Thoracic aorta (tissue), 2 donors: Measurements from ENCODE around the gene UBAC2. TPM values are rescaled to one million over a fixed set of nuclear protein-coding genes. Genes with fewer than 3 reads are reported as not detected.

ENCODE experiments used
- ATAC-seq: fragments of 150-250 bp; one replicate; pipeline ENCODE4 v1.8.0; 2017; ENCODE audit warnings: low read depth; ENCODE audit not compliant: insufficient number of reproducible peaks, low FRiP score
- DNase-seq: peaks from one replicate; pipeline ENCODE4 v3.0.0-alpha.2; 2020; ENCODE audit warnings: low spot score
- H3K27ac ChIP-seq, 2 donors: fragments of 200-600 bp; sonication (generic); 1 replicate in 1 of 2; 2 replicates in 1 of 2; pipeline ENCODE4 v1.5.1; 2016; ENCODE audit warnings: mild to moderate bottlenecking in 2 of 2, moderate library complexity in 2 of 2
- H3K27me3 ChIP-seq: fragments of 200-600 bp; sonication (generic); replicated peaks from 2 replicates; pipeline ENCODE4 v1.6.0; 2016; ENCODE audit warnings: mild to moderate bottlenecking; ENCODE audit not compliant: insufficient read depth
- H3K36me3 ChIP-seq: fragments of 200-600 bp; sonication (generic); one replicate; pipeline ENCODE4 v1.5.1; 2016
- H3K4me1 ChIP-seq, 2 donors: fragments of 200-600 bp; sonication (generic); 1 replicate in 1 of 2; 2 replicates in 1 of 2; pipeline versions ENCODE4 v1.5.1 to v1.6.0; 2016; ENCODE audit warnings: low read depth in 2 of 2, mild to moderate bottlenecking in 1 of 2; ENCODE audit not compliant: control insufficient read depth in 1 of 2
- H3K4me3 ChIP-seq: fragments of 200-600 bp; sonication (generic); 2 replicates; pipeline ENCODE4 v1.5.1; 2016; ENCODE audit warnings: mild to moderate bottlenecking
- H3K9me3 ChIP-seq: fragments of 200-600 bp; sonication (generic); 2 replicates; pipeline ENCODE4 v1.5.1; 2016
- CTCF ChIP-seq: fragments of 200-600 bp; sonication (generic); IDR thresholded peaks from one replicate; pipeline ENCODE4 v1.5.1; 2019; ENCODE audit warnings: antibody characterized with exemption
- total RNA-seq, 2 donors: library from RNA; depleted of rRNA; stranded (reverse); fragments of >200 nt; gene quantifications; one replicate each; pipeline versions ENCODE4 v1.1.0 to v1.2.3, GENCODE V29; 2016

The UBAC2 gene
- total RNA-seq, 2 donors from 2014 or later = 41.3 to 49.7 TPM

DNA sequence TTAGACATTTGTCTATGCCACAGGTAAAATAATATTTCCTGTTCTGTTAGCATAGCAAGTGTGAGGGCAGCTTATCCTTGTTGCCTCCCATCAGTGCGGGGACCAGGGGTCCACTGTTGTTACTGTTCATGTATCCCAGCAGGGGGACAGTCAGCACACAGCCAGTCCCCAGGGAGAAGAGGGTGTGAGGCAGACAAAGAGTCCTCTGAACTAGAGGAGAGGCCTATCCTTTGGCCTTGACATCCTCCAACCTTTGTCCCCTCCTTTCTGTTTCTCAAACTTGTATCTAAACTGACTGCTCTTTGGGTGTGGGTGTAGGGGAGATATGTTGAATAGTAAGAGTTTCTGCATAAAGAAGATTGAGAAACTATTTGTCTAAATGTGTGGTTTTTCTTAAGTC, 60.4 kb downstream of the UBAC2 start:
- H3K9me3 ChIP-seq = no peaks in the 10 kb centered on the region
- H3K27ac ChIP-seq = no peak overlapping the region
- no peak overlapping the region for H3K4me3 ChIP-seq
- ATAC-seq = no peak
- H3K27me3 ChIP-seq = no peaks in the 10 kb centered on the region
- no peak for TF ChIP-seq CTCF
- H3K4me1 ChIP-seq = peaks cover 4 to 9% of the 10 kb centered on the region in 2 donors
- DNase-seq = no peak
- no peaks in the 10 kb centered on the region for H3K36me3 ChIP-seq

DNA sequence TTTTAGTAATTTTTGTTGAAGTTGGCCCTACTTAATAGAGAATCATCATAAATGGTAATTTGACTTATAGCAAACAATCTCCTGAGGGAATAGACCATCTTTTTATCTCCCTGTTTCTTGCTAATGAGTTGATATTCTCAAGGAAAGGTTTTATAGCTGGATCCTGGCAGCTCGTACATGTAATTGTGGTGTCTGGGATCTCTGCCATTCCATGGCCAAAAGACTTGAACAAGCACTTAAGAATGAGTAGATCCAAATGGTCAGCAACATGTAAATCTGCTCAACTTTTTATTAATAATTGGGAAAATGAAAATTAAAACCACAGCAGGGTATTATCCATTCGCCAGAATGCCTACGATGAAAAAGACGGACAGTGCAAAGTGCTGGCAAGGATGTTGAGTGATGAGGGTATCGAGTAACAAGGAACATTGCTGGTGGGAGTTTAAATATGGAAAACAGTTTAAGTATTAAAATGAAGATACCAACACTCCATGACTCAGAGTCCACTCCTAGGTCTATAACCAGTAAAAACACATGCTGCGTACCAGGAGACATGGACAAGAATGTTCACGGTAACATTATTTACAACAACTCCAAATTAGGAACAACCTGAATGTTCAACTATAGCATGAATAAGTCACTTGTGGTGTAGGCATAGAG, 62.6 kb downstream of the UBAC2 start:
- ATAC-seq (no peak), DNase-seq (no peak)
- H3K27me3 ChIP-seq = no peaks in the 10 kb centered on the region
- no peak overlapping the region for H3K27ac ChIP-seq
- H3K36me3 ChIP-seq = no peaks in the 10 kb centered on the region
- no peak overlapping the region for H3K4me3 ChIP-seq
- no peaks in the 10 kb centered on the region for H3K9me3 ChIP-seq
- no peaks in the 10 kb centered on the region for H3K4me1 ChIP-seq
- no peak for TF ChIP-seq CTCF

- H3K27me3 ChIP-seq = no peaks in the 10 kb centered on the region
- H3K9me3 ChIP-seq = no peaks in the 10 kb centered on the region
- ATAC-seq (no peak), DNase-seq (no peak)
- no peak for TF ChIP-seq CTCF
- no peaks in the 10 kb centered on the region for H3K36me3 ChIP-seq
- no peak overlapping the region for H3K27ac ChIP-seq
- H3K4me3 ChIP-seq = no peak overlapping the region
- no peaks in the 10 kb centered on the region for H3K4me1 ChIP-seq
These were observed 63.4 kb downstream of the UBAC2 start for GRCh38 chr13:99264051-99264450.

DNA sequence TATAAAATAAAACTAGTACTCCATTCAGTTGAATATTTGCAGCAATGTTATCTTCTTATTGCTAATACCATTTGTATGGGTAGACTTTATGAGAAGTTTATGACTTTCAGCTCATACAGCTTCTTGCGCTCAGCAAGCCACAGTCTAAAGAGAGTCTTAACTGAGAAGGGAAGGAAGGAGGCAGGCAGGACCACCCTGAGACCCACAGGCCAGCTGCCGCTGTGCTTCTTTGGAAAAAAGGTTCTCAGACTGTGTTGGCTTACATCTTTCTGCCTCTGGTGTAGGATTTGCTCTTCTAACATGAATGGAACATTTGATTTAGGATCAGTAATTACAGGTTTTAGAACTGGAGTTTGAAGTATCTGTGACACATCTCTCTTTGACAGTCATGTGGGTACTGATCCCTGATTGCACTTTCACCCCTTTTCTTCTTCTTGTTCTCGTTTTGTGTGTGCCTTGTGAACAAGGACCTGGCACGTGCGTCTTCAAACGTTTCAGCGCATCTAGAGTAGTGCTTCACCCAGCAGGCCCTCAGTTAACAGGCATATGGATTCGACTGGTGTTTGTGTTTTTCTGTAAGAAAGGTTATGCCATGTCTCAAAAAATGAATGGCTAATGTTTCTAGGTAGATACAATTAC, 64.6 kb downstream of the UBAC2 start:
- no peaks in the 10 kb centered on the region for H3K9me3 ChIP-seq
- DNase-seq (no peak), ATAC-seq (no peak)
- H3K4me3 ChIP-seq = no peak overlapping the region
- H3K27me3 ChIP-seq = no peaks in the 10 kb centered on the region
- no peak overlapping the region for H3K27ac ChIP-seq
- no peak for TF ChIP-seq CTCF
- H3K36me3 ChIP-seq = no peaks in the 10 kb centered on the region
- H3K4me1 ChIP-seq = no peaks in the 10 kb centered on the region

- H3K36me3 ChIP-seq = no peaks in the 10 kb centered on the region
- TF ChIP-seq CTCF = peak; percentile 52
- no peaks in the 10 kb centered on the region for H3K9me3 ChIP-seq
- H3K4me1 ChIP-seq = no peaks in the 10 kb centered on the region
- no peak for DNase-seq
- H3K27me3 ChIP-seq = no peaks in the 10 kb centered on the region
- no peak overlapping the region for H3K4me3 ChIP-seq
- H3K27ac ChIP-seq = no peak overlapping the region
- ATAC-seq = no peak
These were observed 65.3 kb downstream of the UBAC2 start for GRCh38 chr13:99265821-99266426.
